T-cell (primary cell): ENCODE results near the gene AHNAK2. TPM values are rescaled to one million over a fixed set of nuclear protein-coding genes. Genes with fewer than 3 reads are reported as not detected.

Source experiments
- ATAC-seq, 4 experiments: fragments of 200-7000 bp in 3 of 4; fragments of 150-1000 bp in 1 of 4; cut with Tn5 transposase; replicated peaks in 1 of 4; 1 replicate in 3 of 4; 2 replicates in 1 of 4; pipeline ENCODE4 v1.10.0; 2021; ENCODE audit warnings: moderate library complexity in 3 of 4, mild to moderate bottlenecking in 2 of 4, moderate number of reproducible peaks in 1 of 4
- CTCF ChIA-PET, 2 donors: fragments of 300-600 bp; sonication (Branson Sonifier 250); formaldehyde crosslinking; loops; one replicate each; lab custom pipeline; 2022; ENCODE audit warnings: antibody characterized with exemption in 2 of 2; lab: Charles Lee
- POLR2A ChIA-PET, 2 donors: fragments of 300-600 bp; sonication (Branson Sonifier 250); formaldehyde crosslinking; loops; one replicate each; lab custom pipeline; 2022; ENCODE audit warnings: antibody characterized with exemption in 2 of 2; lab: Charles Lee
- DNase-seq, 35 experiments: peaks; one replicate each; pipeline versions ENCODE4 v3.0.0 to v3.0.0-alpha.2; 2013 to 2023
- H3K27ac ChIP-seq: one replicate; pipeline ENCODE4 v1.5.1; 2013; ENCODE audit warnings: low read length
- H3K27me3 ChIP-seq, 2 experiments: replicated peaks in 1 of 2; 1 replicate in 1 of 2; 2 replicates in 1 of 2; pipeline versions ENCODE4 v1.6.1 to v1.7.0; 2013; ENCODE audit warnings: low read length in 1 of 2, mixed read lengths in 1 of 2; ENCODE audit not compliant: control insufficient read depth in 2 of 2, insufficient read depth in 2 of 2; ENCODE audit errors: extremely low read depth in 1 of 2
- H3K36me3 ChIP-seq, 2 donors: 1 replicate in 1 of 2; 2 replicates in 1 of 2; pipeline versions ENCODE4 v1.6.1 to v1.7.0; 2013; ENCODE audit warnings: low read length in 1 of 2; ENCODE audit not compliant: control insufficient read depth in 2 of 2, insufficient read depth in 1 of 2; ENCODE audit errors: extremely low read depth in 1 of 2
- H3K4me1 ChIP-seq, 2 experiments: 1 replicate in 1 of 2; 2 replicates in 1 of 2; pipeline versions ENCODE4 v1.6.1 to v1.7.0; 2013; ENCODE audit warnings: low read length in 2 of 2, mixed read lengths in 1 of 2; ENCODE audit not compliant: insufficient read depth in 2 of 2, control insufficient read depth in 1 of 2; ENCODE audit errors: extremely low read depth in 1 of 2
- H3K4me3 ChIP-seq, 2 donors: 1 replicate in 1 of 2; 2 replicates in 1 of 2; pipeline versions ENCODE4 v1.5.1 to v1.7.0; 2013; ENCODE audit warnings: mild to moderate bottlenecking in 2 of 2, low read length in 1 of 2, moderate library complexity in 1 of 2; ENCODE audit not compliant: control insufficient read depth in 1 of 2; ENCODE audit errors: extremely low read depth in 1 of 2
- H3K9me3 ChIP-seq: 2 replicates; pipeline ENCODE4 v1.7.0; 2013
- H3K27ac Mint-ChIP-seq, 2 donors: one replicate each; pipeline ENCODE4 v1.8.0; 2020 to 2021; ENCODE audit warnings: mild to moderate bottlenecking in 2 of 2, mixed read lengths in 2 of 2
- H3K27me3 Mint-ChIP-seq, 2 donors: one replicate each; pipeline ENCODE4 v1.8.0; 2021 to 2022; ENCODE audit warnings: mixed read lengths in 2 of 2
- H3K36me3 Mint-ChIP-seq: one replicate; pipeline ENCODE4 v1.8.0; 2021; ENCODE audit warnings: mixed read lengths
- H3K4me1 Mint-ChIP-seq, 3 donors: one replicate each; pipeline ENCODE4 v1.8.0; 2020 to 2022; ENCODE audit warnings: mixed read lengths in 3 of 3, mild to moderate bottlenecking in 1 of 3
- H3K4me3 Mint-ChIP-seq, 3 donors: one replicate each; pipeline ENCODE4 v1.8.0; 2020 to 2022; ENCODE audit warnings: mild to moderate bottlenecking in 3 of 3, mixed read lengths in 3 of 3, moderate library complexity in 3 of 3
- H3K9me3 Mint-ChIP-seq, 3 donors: one replicate each; pipeline ENCODE4 v1.8.0; 2020 to 2022; ENCODE audit warnings: mixed read lengths in 3 of 3
- WGBS: methylation state at CpG from one replicate; pipeline ENCODE4 v1.1.5; 2013; ENCODE audit warnings: missing lambda C conversion rate; ENCODE audit not compliant: insufficient coverage; 5-methylcytosine and 5-hydroxymethylcytosine counted together
- total RNA-seq, 35 experiments: library from RNA in 6 of 35; stranded (reverse) in 6 of 35; fragments of 120-200 nt in 1 of 35; gene quantifications; one replicate each; pipeline versions ENCODE4 v1.2.1 to v1.2.4 and lab custom pipeline; 2013 to 2026

Gene AHNAK2
- total RNA-seq, 5 donors from 2014 or later (not counting 1 experiment from before 2014, with no cell fraction given), result 0.20 to 0.38 (median 0.22) TPM; not detected in 2

- no peak for ATAC-seq
- Mint-ChIP-seq H3K27me3 (peaks cover 10 to 29% of the 10 kb centered on the region in 2 donors), H3K36me3 (no peaks in the 10 kb centered on the region), H3K4me3 (no peak overlapping the region), H3K9me3 (no peaks in the 10 kb centered on the region), H3K27ac (no peak overlapping the region), H3K4me1 (peaks cover 3 to 8% (median 8%) of the 10 kb centered on the region in 3 donors)
- H3K4me3 ChIP-seq, result no peak overlapping the region
- 83% methylated on average over 11 of the region's 12 CpGs for WGBS
- POLR2A ChIA-PET, result no interaction called here
- H3K4me1 ChIP-seq, result peaks cover 0 to 23% of the 10 kb centered on the region in 2 experiments
- H3K36me3 ChIP-seq, result no peaks in the 10 kb centered on the region
- DNase-seq, result no peak
- CTCF ChIA-PET, result no interaction called here
- H3K27ac ChIP-seq, result no peak overlapping the region
- H3K9me3 ChIP-seq, result no peaks in the 10 kb centered on the region
- H3K27me3 ChIP-seq, result peaks cover 0 to 77% of the 10 kb centered on the region in 2 experiments
These were observed 6.5 kb downstream of the AHNAK2 start for GRCh38 chr14:104971447-104972240.

GRCh38 chr14:104970231-104971068, 7.7 kb downstream of the AHNAK2 start:
- H3K4me3 ChIP-seq, result no peak overlapping the region
- DNase-seq (no peak), ATAC-seq (no peak)
- ChIA-PET CTCF (no interaction called here), POLR2A (interaction anchor here in 1 of 2 donors (0.6 kb wide), 1 partner anchor 219 kb away, joined by 3 read pairs; no protein-coding TSS in a partner anchor)
- Mint-ChIP-seq H3K4me1 (peaks cover 0 to 3% (median 0%) of the 10 kb centered on the region in 3 donors), H3K9me3 (no peaks in the 10 kb centered on the region), H3K27ac (no peak overlapping the region), H3K4me3 (no peak overlapping the region), H3K27me3 (peaks cover 6 to 27% of the 10 kb centered on the region in 2 donors), H3K36me3 (no peaks in the 10 kb centered on the region)
- H3K36me3 ChIP-seq, result no peaks in the 10 kb centered on the region
- peaks cover 0 to 11% of the 10 kb centered on the region in 2 experiments for H3K4me1 ChIP-seq
- H3K27ac ChIP-seq, result no peak overlapping the region
- 75% methylated on average over 18 of the region's 19 CpGs for WGBS
- H3K27me3 ChIP-seq, result peaks cover 0 to 77% of the 10 kb centered on the region in 2 experiments
- no peaks in the 10 kb centered on the region for H3K9me3 ChIP-seq

GRCh38 chr14:104969741-104970230, 8.4 kb downstream of the AHNAK2 start:
- no peaks in the 10 kb centered on the region for H3K36me3 ChIP-seq
- Mint-ChIP-seq H3K36me3 (no peaks in the 10 kb centered on the region), H3K4me3 (no peak overlapping the region), H3K9me3 (no peaks in the 10 kb centered on the region), H3K27me3 (peaks cover 6 to 27% of the 10 kb centered on the region in 2 donors), H3K27ac (no peak overlapping the region), H3K4me1 (peaks cover 0 to 3% (median 0%) of the 10 kb centered on the region in 3 donors)
- H3K27me3 ChIP-seq, result peaks cover 0 to 72% of the 10 kb centered on the region in 2 experiments
- POLR2A ChIA-PET, result interaction anchor here in 1 of 2 donors (0.6 kb wide), 1 partner anchor 220 kb away, joined by 3 read pairs; no protein-coding TSS in a partner anchor
- CTCF ChIA-PET, result no interaction called here
- H3K4me1 ChIP-seq, result peaks cover 0 to 8% of the 10 kb centered on the region in 2 experiments
- 78% methylated on average over 10 of the region's 10 CpGs for WGBS
- no peak for ATAC-seq
- DNase-seq, result no peak
- no peak overlapping the region for H3K27ac ChIP-seq
- H3K9me3 ChIP-seq, result no peaks in the 10 kb centered on the region
- H3K4me3 ChIP-seq, result no peak overlapping the region

- H3K4me3 ChIP-seq, result no peak overlapping the region
- no peaks in the 10 kb centered on the region for H3K9me3 Mint-ChIP-seq
- H3K4me3 Mint-ChIP-seq, result no peak overlapping the region
- no peaks in the 10 kb centered on the region for H3K9me3 ChIP-seq
- H3K27me3 Mint-ChIP-seq, result peaks cover 6 to 27% of the 10 kb centered on the region in 2 donors
- CTCF ChIA-PET, result no interaction called here
- DNase-seq (no peak), ATAC-seq (no peak)
- H3K27ac Mint-ChIP-seq, result no peak overlapping the region
- peaks cover 0 to 8% of the 10 kb centered on the region in 2 experiments for H3K4me1 ChIP-seq
- no peak overlapping the region for H3K27ac ChIP-seq
- H3K36me3 Mint-ChIP-seq, result no peaks in the 10 kb centered on the region
- peaks cover 0 to 64% of the 10 kb centered on the region in 2 experiments for H3K27me3 ChIP-seq
- 81% methylated on average over 19 of the region's 21 CpGs for WGBS
- H3K36me3 ChIP-seq, result no peaks in the 10 kb centered on the region
- H3K4me1 Mint-ChIP-seq, result peaks cover 0 to 3% (median 0%) of the 10 kb centered on the region in 3 donors
- POLR2A ChIA-PET, result no interaction called here
These were observed 9.4 kb downstream of the AHNAK2 start for GRCh38 chr14:104968541-104969401.

- H3K4me3 Mint-ChIP-seq, result no peak overlapping the region
- Histone ChIP-seq H3K27me3 (peaks cover 0 to 64% of the 10 kb centered on the region in 2 experiments), H3K4me1 (peaks cover 0 to 8% of the 10 kb centered on the region in 2 experiments), H3K4me3 (no peak overlapping the region), H3K27ac (no peak overlapping the region), H3K9me3 (no peaks in the 10 kb centered on the region), H3K36me3 (no peaks in the 10 kb centered on the region)
- H3K9me3 Mint-ChIP-seq, result no peaks in the 10 kb centered on the region
- no peaks in the 10 kb centered on the region for H3K36me3 Mint-ChIP-seq
- DNase-seq, result no peak
- no peak overlapping the region for H3K27ac Mint-ChIP-seq
- peaks cover 6 to 27% of the 10 kb centered on the region in 2 donors for H3K27me3 Mint-ChIP-seq
- CTCF ChIA-PET, result no interaction called here
- POLR2A ChIA-PET, result no interaction called here
- no peak for ATAC-seq
- peaks cover 0 to 3% (median 0%) of the 10 kb centered on the region in 3 donors for H3K4me1 Mint-ChIP-seq
- 36% methylated on average over 3 of the region's 12 CpGs for WGBS
These were observed 10.0 kb downstream of the AHNAK2 start for GRCh38 chr14:104968153-104968527.
